ENCODE results near the gene ADGRB3.
"Not testable (repeated sequence)": the region's sequence is repeated elsewhere in the genome, so short reads cannot be mapped to it uniquely, and the experiment has no call there.

Gene ADGRB3

DNA sequence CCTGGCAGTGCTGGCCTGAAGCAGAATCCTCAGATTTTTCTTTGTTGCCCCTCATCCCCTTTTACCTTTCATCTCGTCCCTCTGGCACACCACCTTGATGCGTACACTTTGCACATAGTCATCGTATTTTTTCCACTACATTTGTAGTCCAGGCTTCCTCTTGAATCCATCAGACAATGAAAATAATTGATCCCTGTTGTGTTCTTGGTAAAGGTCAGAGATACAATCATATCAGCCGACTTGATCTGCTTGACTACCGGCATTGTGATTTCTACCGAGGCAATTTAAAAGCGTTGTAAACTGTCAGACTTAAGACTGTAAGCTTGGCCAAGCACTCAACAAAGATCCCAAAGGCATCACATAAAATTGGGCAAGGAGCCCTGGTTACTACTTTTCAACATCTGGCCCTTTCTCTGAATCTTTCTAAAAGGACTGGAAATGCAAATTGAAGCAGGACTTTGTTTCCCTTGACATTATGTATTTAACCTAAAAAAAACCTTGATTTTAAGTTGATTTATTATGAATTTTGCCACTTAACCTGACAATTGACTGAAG is 649.2 kb downstream of the ADGRB3 start:
- no peak for DNase-seq

- no peak for DNase-seq
These were observed 650.0 kb downstream of the ADGRB3 start for GRCh38 chr6:69285054-69285453.

GRCh38 chr6:69286331-69286730 is 651.2 kb downstream of the ADGRB3 start:
- no peak for DNase-seq

GRCh38 chr6:69288198-69288597 is 653.1 kb downstream of the ADGRB3 start:
- not testable (repeated sequence) for DNase-seq

- no peak for DNase-seq
These were observed 654.8 kb downstream of the ADGRB3 start for GRCh38 chr6:69289689-69290495.

DNA sequence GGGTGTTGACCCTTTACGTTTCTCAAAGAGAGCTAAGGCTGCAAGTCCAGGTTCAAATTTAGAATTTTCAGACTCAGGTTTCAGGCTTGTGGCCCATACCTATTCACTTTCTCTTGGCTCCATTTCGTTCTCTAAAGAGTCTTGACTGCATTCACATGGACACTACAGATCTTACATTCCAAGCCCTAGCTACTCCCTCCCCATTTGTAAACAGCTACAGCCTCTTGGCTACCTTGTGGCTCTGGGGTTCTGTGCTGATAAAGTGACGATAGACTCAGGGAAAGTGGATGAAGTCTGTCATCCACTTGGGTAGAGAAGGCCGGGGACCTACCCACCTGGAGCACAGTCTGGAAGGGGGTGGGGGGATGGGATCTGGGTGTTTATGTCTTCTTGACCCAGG is 658.4 kb downstream of the ADGRB3 start:
- DNase-seq = no peak

- DNase-seq = no peak
These were observed 659.3 kb downstream of the ADGRB3 start for GRCh38 chr6:69294407-69294806.

GRCh38 chr6:69294862-69295261 is 659.8 kb downstream of the ADGRB3 start:
- no peak for DNase-seq

DNA sequence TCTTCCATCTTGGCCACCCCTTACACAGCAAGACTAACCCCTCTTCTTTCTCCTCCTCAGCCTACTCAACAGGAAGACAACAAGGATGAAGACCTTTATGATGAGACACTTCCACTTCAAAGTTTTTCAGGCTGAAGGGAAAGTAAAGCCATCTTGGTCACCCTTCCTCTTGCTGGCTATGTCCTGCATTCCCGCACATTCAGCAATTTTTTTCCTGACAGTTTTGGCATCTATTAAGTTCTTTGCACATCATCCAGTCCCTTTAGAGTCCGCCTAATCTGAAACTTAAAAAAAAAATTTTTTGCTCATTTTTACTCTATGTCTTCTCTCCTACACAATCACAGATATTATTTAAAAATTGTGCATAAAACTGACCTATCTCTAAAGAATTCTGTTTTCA is 668.3 kb downstream of the ADGRB3 start:
- DNase-seq = no peak

DNA sequence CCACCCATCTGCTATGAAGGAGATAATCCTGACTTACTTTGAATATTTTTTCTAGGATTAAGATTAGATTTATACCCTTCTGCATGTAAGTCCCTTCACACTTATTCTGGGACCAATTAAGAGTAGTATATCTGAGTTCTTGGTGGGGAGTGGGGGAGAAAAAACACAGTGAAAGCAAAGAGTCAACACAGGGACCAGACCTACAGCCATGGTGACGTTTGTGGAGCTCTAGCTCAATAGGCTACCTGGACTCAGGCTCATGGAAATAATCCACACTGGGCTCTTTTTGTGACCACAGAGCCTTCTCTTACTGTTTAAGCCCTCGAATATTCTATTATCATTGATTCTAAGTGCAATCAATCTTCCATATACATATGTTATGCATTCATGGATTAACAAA is 670.4 kb downstream of the ADGRB3 start:
- DNase-seq = no peak

GRCh38 chr6:69308584-69308983 is 673.5 kb downstream of the ADGRB3 start:
- no peak for DNase-seq

- no peak for DNase-seq
These were observed 676.8 kb downstream of the ADGRB3 start for GRCh38 chr6:69311888-69312287.

DNA sequence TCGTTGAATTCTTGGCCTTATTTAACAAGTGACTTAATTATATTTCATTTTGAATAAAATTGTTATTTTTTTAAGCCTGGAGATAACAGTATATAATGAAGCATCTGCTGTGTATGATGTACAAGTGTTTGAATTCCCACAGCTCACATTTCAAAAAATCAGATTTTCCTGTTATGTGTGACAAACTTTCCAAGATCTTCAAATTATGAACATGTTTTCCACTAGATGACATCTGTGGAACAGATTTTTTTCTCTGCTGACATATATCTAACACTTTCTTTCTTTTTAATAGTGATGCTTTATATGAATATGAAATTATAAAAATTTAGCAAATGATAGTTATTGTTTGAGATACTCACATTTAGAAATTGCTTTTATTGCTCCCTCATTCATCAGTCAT is 678.9 kb downstream of the ADGRB3 start:
- DNase-seq = no peak

DNA sequence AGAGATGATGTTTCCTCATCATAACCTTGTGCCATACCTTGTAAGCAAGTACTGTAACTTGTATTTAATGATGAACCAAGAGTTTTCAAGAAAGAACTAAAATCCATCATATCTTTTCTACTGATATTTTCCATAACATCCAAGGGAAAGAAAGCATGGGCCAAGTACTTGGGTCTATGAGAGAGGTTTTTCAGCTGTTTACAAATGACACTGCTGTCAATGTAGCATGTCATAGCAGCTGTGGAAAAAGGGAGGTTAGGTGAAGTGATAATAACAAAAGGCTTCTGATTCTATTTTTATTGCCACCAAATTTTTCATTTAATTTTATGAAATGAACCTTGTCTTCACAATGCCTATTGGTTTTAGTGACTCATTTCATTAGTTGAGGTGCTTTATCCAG is 679.4 kb downstream of the ADGRB3 start:
- DNase-seq = no peak

DNA sequence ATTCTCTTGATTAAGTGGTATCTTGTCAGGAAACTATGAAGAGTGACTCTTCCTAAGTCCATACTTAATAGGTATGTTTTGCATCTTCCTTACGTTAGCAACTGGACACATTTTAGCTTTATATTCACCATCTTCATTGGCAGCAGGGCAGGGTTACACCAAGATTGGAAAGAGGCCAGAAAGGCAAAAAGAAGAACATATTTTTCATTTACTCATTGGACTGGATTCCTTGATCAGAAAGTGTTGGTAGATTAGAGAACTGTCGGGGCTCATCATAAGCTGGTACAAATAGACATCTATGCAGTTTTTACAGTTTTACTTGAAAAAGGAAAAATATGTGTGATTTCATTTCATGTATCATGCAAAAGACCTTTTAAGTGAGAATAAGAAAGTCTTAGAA is 696.8 kb downstream of the ADGRB3 start:
- no peak for DNase-seq

DNA sequence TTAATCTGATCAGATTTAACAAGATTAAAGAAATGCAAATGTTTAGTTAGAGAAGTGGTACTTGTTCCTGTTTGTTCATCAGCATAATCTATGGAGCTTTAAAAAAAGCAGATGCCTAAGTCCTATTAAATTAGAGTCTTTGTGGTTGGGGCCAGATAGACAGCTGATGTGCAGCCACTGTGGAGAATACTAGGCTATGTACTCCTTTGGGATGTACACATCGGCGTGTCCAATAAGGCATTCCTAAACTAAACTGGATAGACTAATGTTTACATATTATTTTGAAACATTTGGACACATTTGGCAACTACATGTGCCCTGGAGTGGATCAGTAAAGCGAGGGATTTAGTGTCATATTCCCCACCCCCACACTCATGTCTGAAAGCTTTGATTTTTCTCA is 702.2 kb downstream of the ADGRB3 start:
- no peak for DNase-seq

- DNase-seq = no peak
These were observed 703.5 kb downstream of the ADGRB3 start for GRCh38 chr6:69338431-69339162.

DNA sequence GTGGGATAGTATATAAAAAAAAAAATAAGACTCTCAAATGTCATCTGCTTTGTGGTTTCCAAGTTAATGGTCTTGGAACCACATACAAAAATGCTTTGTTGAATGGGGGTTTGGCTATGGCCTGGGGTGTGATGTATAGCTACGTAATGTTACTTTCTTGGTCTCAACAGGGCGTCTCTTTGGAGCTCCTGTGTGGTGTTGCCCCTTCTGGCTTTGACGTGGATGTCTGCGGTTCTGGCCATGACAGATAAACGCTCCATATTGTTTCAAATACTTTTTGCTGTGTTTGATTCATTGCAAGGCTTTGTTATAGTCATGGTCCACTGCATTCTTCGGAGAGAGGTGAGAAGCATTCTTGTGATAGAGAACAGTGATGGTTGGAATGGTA is 704.1 kb downstream of the ADGRB3 start:
- DNase-seq = no peak

DNA sequence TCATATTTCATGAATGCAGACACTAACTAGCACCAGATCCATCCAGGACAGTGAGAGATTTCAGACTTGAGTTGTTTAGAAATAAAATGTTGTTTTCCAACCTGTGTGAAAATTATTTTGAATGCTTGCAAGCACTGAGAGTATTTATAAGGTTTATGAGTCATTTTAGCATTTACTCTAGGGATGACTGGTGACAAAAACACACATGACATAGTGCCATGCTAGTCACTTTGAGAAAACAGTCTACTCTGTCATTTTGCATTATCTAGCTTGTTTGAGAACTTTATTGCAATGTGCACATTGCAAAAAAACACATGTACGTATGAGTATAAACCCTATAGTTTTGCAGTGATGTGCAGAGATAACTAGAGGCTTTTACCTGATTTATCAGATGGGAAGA is 705.1 kb downstream of the ADGRB3 start:
- DNase-seq = no peak

- no peak for DNase-seq
These were observed 708.8 kb downstream of the ADGRB3 start for GRCh38 chr6:69343851-69344250.

DNA sequence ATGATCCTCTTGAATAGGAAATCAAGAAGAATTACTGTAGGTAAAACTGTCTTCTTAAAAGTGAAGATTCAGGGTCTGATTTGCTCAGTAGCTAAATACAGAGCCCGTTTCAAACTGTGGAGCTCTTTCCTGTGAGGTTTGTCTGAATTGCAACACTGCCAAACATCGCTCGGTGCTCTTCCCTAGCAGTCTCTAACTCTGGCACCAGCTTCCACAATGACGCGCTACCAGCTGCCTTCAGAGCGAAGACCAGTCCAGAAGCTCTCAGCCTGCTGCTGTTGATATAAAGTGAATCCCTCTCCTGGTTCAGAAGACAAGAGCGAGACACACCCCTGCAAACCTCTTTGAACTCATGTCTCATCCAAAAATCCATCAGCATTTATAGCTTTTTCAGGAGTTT is 714.7 kb downstream of the ADGRB3 start:
- no peak for DNase-seq

DNA sequence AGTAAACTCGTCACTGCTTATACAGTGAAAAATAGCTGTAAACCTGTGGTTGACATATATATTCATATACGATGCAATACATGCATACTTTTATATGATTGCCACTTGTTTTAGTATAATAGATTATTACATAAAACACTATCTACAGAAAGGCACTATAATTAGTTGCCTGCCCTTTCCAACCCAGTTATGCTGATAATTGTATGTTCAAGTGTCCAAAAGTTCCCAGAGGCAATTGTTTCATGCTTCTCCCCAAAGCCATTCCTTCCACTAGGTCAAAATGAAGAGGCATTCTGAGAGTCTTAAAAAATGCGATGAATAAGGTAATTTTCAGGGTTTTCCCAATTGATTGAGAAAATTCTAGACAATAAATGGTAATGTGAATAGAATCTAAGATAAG is 727.1 kb downstream of the ADGRB3 start:
- no peak for DNase-seq

GRCh38 chr6:69366831-69367230 is 731.7 kb downstream of the ADGRB3 start:
- no peak for DNase-seq

DNA sequence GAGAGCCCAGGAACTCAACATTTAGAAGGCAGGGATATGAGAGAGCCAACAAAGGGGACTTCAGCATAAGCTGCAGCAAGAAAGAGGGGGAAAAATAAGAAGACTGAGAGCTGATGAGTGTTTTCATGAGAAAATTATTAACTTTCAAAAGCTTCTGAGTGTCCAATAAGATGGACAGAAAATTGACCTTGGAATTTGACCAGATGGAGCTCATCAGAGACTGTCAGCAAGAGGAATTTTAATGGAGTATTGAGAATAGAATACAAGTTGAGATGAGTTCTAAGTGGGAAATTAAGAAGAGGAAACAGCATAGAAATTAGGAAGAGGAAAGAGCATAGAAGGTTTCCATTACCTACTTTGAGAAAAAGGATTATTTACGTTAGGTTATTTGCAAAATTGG is 733.5 kb downstream of the ADGRB3 start:
- DNase-seq = no peak

All from bone marrow (tissue), 2 donors.